IPS-NIHi7 (cell line): ENCODE measurements around the gene NDUFAF2.
"Not testable (repeated sequence)": the region's sequence is repeated elsewhere in the genome, so short reads cannot be mapped to it uniquely, and the experiment has no call there.

Experiments used
- DNase-seq: peaks from one replicate; pipeline ENCODE4 v3.0.0; 2012; ENCODE audit warnings: mixed read lengths; ENCODE audit errors: extremely low spot score

The NDUFAF2 gene

GRCh38 chr5:61177716-61178115 is 232.7 kb downstream of the NDUFAF2 start:
- no peak for DNase-seq

- DNase-seq, result no peak
Measured at GRCh38 chr5:61178702-61179101, 233.7 kb downstream of the NDUFAF2 start.

GRCh38 chr5:61180886-61181285 is 235.9 kb downstream of the NDUFAF2 start:
- DNase-seq, result no peak

- no peak for DNase-seq
Measured at GRCh38 chr5:61182449-61182848, 237.4 kb downstream of the NDUFAF2 start.

GRCh38 chr5:61183538-61183937 is 238.5 kb downstream of the NDUFAF2 start:
- no peak for DNase-seq

GRCh38 chr5:61184708-61185107 is 239.7 kb downstream of the NDUFAF2 start:
- no peak for DNase-seq

GRCh38 chr5:61186634-61187033 is 241.6 kb downstream of the NDUFAF2 start:
- DNase-seq, result no peak

- not testable (repeated sequence) for DNase-seq
Measured at GRCh38 chr5:61187352-61187751, 242.3 kb downstream of the NDUFAF2 start.

- DNase-seq, result not testable (repeated sequence)
Measured at GRCh38 chr5:61187826-61188225, 242.8 kb downstream of the NDUFAF2 start.

GRCh38 chr5:61198606-61199005 is 253.6 kb downstream of the NDUFAF2 start:
- DNase-seq, result no peak

- DNase-seq, result peak; percentile 22
Measured at GRCh38 chr5:61200582-61201155, 255.7 kb downstream of the NDUFAF2 start.

GRCh38 chr5:61202213-61202612 is 257.2 kb downstream of the NDUFAF2 start:
- DNase-seq, result no peak
